Fibroblast of mammary gland (primary cell): ENCODE results near the gene TSC1.

Experiments
- DNase-seq: peaks from one replicate; pipeline ENCODE4 v3.0.0-alpha.2; 2010; ENCODE audit warnings: low read depth
- H3K4me3 ChIP-seq: 2 replicates; pipeline ENCODE4 v1.5.1; 2011; ENCODE audit warnings: low read depth, mild to moderate bottlenecking, low read length, moderate library complexity; ENCODE audit not compliant: control insufficient read depth
- CTCF ChIP-seq: conservative IDR thresholded peaks from 2 replicates; pipeline ENCODE4 v1.5.1; 2011; ENCODE audit warnings: low read depth, low read length, inconsistent platforms; ENCODE audit not compliant: control insufficient read depth, insufficient read depth

TSC1 gene

GRCh38 chr9:132869266-132869665 is 75.2 kb downstream of the TSC1 start:
- no peak overlapping the region for H3K4me3 ChIP-seq
- TF ChIP-seq CTCF, result no peak
- DNase-seq, result no peak

DNA sequence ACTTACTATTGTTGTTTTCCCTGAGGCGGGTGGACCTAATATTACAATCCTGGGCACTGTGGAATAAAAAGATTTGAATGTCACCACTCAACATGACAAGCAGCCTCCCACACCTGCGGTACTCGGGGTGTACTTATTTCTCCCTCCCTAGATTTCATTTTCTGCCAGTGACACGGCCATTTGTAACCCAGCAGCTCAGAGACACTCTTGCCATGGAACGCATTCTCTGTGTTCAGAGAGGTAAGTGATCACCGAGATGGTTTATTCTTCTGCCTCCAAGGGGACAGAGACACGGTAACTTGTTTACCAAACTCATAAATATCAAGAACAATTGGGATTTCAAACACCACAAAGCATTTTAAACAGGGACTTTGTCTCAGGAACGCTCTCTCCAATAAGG is 77.5 kb downstream of the TSC1 start:
- DNase-seq, result no peak
- no peak for TF ChIP-seq CTCF
- H3K4me3 ChIP-seq, result no peak overlapping the region

DNA sequence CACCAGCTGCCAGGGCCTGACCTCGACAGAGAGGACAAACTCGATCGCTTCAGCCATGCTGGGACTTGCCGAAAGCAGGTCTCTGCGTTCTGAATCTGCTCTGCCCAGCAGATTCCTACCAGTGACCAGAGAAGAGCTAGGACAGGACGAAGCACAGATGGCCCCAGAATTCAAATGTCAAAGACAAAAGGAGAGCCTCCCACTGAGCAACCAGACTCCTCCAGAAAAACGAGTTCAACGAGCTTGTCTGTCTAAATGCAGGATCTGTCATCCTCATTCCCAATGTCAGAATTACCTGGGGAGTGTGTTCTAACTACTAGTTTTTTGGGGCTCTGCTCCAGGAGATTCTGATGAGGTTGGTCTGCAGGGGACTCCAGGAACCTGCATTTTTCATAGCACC is 79.7 kb downstream of the TSC1 start:
- no peak overlapping the region for H3K4me3 ChIP-seq
- DNase-seq, result no peak
- no peak for TF ChIP-seq CTCF

- DNase-seq, result no peak
- TF ChIP-seq CTCF, result no peak
- H3K4me3 ChIP-seq, result no peak overlapping the region
These were observed 80.1 kb downstream of the TSC1 start for GRCh38 chr9:132864277-132864676.

- H3K4me3 ChIP-seq, result no peak overlapping the region
- no peak for TF ChIP-seq CTCF
- no peak for DNase-seq
These were observed 81.3 kb downstream of the TSC1 start for GRCh38 chr9:132863096-132863495.

- no peak overlapping the region for H3K4me3 ChIP-seq
- no peak for DNase-seq
- TF ChIP-seq CTCF, result no peak
These were observed 81.9 kb downstream of the TSC1 start for GRCh38 chr9:132862533-132862932.

DNA sequence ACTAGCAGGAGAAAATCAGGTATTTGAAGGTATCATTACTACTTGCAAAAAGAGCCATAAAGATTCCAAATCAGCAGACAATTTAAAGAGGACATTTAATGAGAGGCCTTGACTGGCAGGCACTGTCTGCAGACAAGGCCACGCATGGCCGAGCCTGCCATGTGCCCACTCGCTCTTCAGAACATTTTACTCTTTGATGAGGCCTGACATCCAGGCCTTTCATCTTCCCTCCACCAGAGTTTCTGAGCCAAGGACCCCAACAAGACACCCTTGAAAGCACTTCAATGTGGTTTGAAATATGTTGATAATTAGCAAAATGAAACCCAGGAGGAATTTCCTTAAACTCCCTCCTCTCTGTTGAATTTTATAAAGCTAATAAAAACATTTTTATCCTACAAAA is 82.8 kb downstream of the TSC1 start:
- no peak for DNase-seq
- no peak for TF ChIP-seq CTCF

More for the DNA sequence above, 82.8 kb downstream of the TSC1 start:
- H3K4me3 ChIP-seq, result no peak overlapping the region
